ENCODE measurements around the gene AKAP3.

Gene AKAP3

GRCh38 chr12:4587108-4587507, 61.7 kb downstream of the AKAP3 start (continued):
- no peak for TF ChIP-seq TCF4 (CRISPR knock-in tag; IDR thresholded peaks at IDR 0.05; ENCODE audit: borderline replicate concordance)
- TF ChIP-seq POU6F1 (CRISPR knock-in tag; IDR thresholded peaks at IDR 0.05; ENCODE audit: borderline replicate concordance, low read depth) = no peak
- TF ChIP-seq SNAI2 (CRISPR knock-in tag; IDR thresholded peaks at IDR 0.05) = no peak
- TF ChIP-seq ESRRG (CRISPR knock-in tag; IDR thresholded peaks at IDR 0.05) = no peak
- TF ChIP-seq, protein P1, sequence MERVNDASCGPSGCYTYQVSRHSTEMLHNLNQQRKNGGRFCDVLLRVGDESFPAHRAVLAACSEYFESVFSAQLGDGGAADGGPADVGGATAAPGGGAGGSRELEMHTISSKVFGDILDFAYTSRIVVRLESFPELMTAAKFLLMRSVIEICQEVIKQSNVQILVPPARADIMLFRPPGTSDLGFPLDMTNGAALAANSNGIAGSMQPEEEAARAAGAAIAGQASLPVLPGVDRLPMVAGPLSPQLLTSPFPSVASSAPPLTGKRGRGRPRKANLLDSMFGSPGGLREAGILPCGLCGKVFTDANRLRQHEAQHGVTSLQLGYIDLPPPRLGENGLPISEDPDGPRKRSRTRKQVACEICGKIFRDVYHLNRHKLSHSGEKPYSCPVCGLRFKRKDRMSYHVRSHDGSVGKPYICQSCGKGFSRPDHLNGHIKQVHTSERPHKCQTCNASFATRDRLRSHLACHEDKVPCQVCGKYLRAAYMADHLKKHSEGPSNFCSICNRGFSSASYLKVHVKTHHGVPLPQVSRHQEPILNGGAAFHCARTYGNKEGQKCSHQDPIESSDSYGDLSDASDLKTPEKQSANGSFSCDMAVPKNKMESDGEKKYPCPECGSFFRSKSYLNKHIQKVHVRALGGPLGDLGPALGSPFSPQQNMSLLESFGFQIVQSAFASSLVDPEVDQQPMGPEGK (CRISPR knock-in tag; IDR thresholded peaks at IDR 0.05; ENCODE audit: borderline replicate concordance) = no peak
- no peak for TF ChIP-seq CREB5 (CRISPR knock-in tag; IDR thresholded peaks at IDR 0.05; ENCODE audit: low read depth)

GRCh38 chr12:4586500-4586899, 62.4 kb downstream of the AKAP3 start:
- TF ChIP-seq CSDC2 (CRISPR knock-in tag; IDR thresholded peaks at IDR 0.05) = no peak
- no peak for TF ChIP-seq CSRNP3 (CRISPR knock-in tag; IDR thresholded peaks at IDR 0.05)
- no peak for TF ChIP-seq SNAI2 (CRISPR knock-in tag; IDR thresholded peaks at IDR 0.05)
- no peak for TF ChIP-seq ISL1 (CRISPR knock-in tag; IDR thresholded peaks at IDR 0.05)
- no peak for TF ChIP-seq CREB5 (CRISPR knock-in tag; IDR thresholded peaks at IDR 0.05; ENCODE audit: low read depth)
- no peak for TF ChIP-seq ZC3H10 (CRISPR knock-in tag; IDR thresholded peaks at IDR 0.05)
- TF ChIP-seq ESRRG (CRISPR knock-in tag; IDR thresholded peaks at IDR 0.05) = no peak
- no peak for TF ChIP-seq RARB (CRISPR knock-in tag; IDR thresholded peaks at IDR 0.05)
- no peak for TF ChIP-seq GLIS3 (CRISPR knock-in tag; IDR thresholded peaks at IDR 0.05)
- no peak for TF ChIP-seq TCF4 (CRISPR knock-in tag; IDR thresholded peaks at IDR 0.05; ENCODE audit: borderline replicate concordance)
- TF ChIP-seq ZNF8 (CRISPR knock-in tag; IDR thresholded peaks at IDR 0.05) = no peak
- TF ChIP-seq TOX (CRISPR knock-in tag; IDR thresholded peaks at IDR 0.05; ENCODE audit: borderline replicate concordance) = no peak
- TF ChIP-seq OSR1 (CRISPR knock-in tag; IDR thresholded peaks at IDR 0.05) = no peak
- no peak for TF ChIP-seq ARNTL (CRISPR knock-in tag; IDR thresholded peaks at IDR 0.05; ENCODE audit: borderline replicate concordance, low read depth)
- TF ChIP-seq POU6F1 (CRISPR knock-in tag; IDR thresholded peaks at IDR 0.05; ENCODE audit: borderline replicate concordance, low read depth) = no peak
- TF ChIP-seq, protein P1 (CRISPR knock-in tag; IDR thresholded peaks at IDR 0.05; ENCODE audit: borderline replicate concordance) = no peak
- TF ChIP-seq ZNF565 (CRISPR knock-in tag; conservative IDR thresholded peaks at IDR 0.05; ENCODE audit: low read depth) = no peak
- no peak for TF ChIP-seq BACH2 (CRISPR knock-in tag; IDR thresholded peaks at IDR 0.05; ENCODE audit: borderline replicate concordance)
- peak; percentile 41; the same call in 2 of the 3 replicates for ATAC-seq

GRCh38 chr12:4584896-4585295, 64.0 kb downstream of the AKAP3 start:
- TF ChIP-seq CREB5 (CRISPR knock-in tag; IDR thresholded peaks at IDR 0.05; ENCODE audit: low read depth) = no peak
- no peak for ATAC-seq
